ENCODE measurements around the gene CSRNP3. TPM values are rescaled to one million over a fixed set of nuclear protein-coding genes. Genes with fewer than 3 reads are reported as not detected.

The CSRNP3 gene
- total and polyA plus RNA-seq, 12 donors: 1.3 to 20.1 (median 4.9) TPM

- H3K27me3 ChIP-seq: no peaks in the 10 kb centered on the region
- 88 to 100% (median 98%) methylated on average over 2 of the region's 2 CpGs for WGBS, 4 donors
Observed at GRCh38 chr2:165651233-165651632, 181.7 kb downstream of the CSRNP3 start.

DNA sequence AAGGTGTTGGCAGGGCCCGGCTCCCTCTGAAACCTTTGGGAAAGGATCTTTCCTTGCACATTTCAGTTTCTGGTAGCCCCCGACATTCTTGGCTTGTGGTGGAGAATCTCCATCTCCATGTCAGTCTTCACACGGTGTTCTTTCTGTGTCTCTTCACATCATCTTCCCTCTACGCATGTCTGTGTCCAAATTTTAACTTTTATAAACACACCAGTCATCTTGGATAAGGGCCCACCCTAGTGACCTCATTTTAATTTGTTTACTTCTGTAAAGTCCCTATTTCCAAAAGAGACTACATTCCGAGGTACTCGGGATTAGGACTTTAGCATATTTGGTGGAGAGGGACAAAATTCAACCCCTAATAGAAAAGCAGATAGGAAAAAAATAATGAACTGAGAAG is 186.2 kb downstream of the CSRNP3 start:
- 82 to 92% (median 87%) methylated on average over 6 of the region's 6 CpGs for WGBS, 4 donors
- DNase-seq: no peak
- no peak overlapping the region for H3K27ac ChIP-seq

More at GRCh38 chr2:165651233-165651632, 181.7 kb downstream of the CSRNP3 start:
- H3K36me3 ChIP-seq (replicated peaks in 1 of 2): no peaks in the 10 kb centered on the region
- no peak overlapping the region for H3K27ac ChIP-seq
- no peak for DNase-seq
- no peaks in the 10 kb centered on the region for H3K9me3 ChIP-seq (replicated peaks in 1 of 3)
- intact Hi-C loops (cut with DNase I): no loop called here
- no peaks in the 10 kb centered on the region for H3K4me1 ChIP-seq (replicated peaks in 1 of 2)
- no peak overlapping the region for H3K4me3 ChIP-seq
- TF ChIP-seq, protein P1, sequence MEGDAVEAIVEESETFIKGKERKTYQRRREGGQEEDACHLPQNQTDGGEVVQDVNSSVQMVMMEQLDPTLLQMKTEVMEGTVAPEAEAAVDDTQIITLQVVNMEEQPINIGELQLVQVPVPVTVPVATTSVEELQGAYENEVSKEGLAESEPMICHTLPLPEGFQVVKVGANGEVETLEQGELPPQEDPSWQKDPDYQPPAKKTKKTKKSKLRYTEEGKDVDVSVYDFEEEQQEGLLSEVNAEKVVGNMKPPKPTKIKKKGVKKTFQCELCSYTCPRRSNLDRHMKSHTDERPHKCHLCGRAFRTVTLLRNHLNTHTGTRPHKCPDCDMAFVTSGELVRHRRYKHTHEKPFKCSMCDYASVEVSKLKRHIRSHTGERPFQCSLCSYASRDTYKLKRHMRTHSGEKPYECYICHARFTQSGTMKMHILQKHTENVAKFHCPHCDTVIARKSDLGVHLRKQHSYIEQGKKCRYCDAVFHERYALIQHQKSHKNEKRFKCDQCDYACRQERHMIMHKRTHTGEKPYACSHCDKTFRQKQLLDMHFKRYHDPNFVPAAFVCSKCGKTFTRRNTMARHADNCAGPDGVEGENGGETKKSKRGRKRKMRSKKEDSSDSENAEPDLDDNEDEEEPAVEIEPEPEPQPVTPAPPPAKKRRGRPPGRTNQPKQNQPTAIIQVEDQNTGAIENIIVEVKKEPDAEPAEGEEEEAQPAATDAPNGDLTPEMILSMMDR (IDR thresholded peaks at IDR 0.05): no peak
- no peak for TF ChIP-seq POLR2A (IDR thresholded peaks at IDR 0.05)

GRCh38 chr2:165660361-165660760 is 190.9 kb downstream of the CSRNP3 start:
- Histone ChIP-seq H3K27me3 (no peaks in the 10 kb centered on the region), H3K27ac (no peak overlapping the region), H3K9me3 (replicated peaks in 1 of 3) (no peaks in the 10 kb centered on the region), H3K36me3 (replicated peaks in 1 of 2) (no peaks in the 10 kb centered on the region), H3K4me3 (no peak overlapping the region), H3K4me1 (replicated peaks in 1 of 2) (no peaks in the 10 kb centered on the region)
- no peak for DNase-seq
- no peak for TF ChIP-seq POLR2A (IDR thresholded peaks at IDR 0.05)
- TF ChIP-seq, protein P1 (IDR thresholded peaks at IDR 0.05): no peak
- WGBS, 4 donors: 73 to 85% (median 79%) methylated on average over 3 of the region's 3 CpGs
- intact Hi-C loops (cut with DNase I): no loop called here

More for the DNA sequence above, 186.2 kb downstream of the CSRNP3 start:
- no peak overlapping the region for H3K4me3 ChIP-seq
- H3K27me3 ChIP-seq: no peaks in the 10 kb centered on the region
- no peaks in the 10 kb centered on the region for H3K4me1 ChIP-seq (replicated peaks in 1 of 2)
- H3K9me3 ChIP-seq (replicated peaks in 1 of 3): no peaks in the 10 kb centered on the region
- TF ChIP-seq, protein P1 (IDR thresholded peaks at IDR 0.05): no peak
- no peak for TF ChIP-seq POLR2A (IDR thresholded peaks at IDR 0.05)
- no peaks in the 10 kb centered on the region for H3K36me3 ChIP-seq (replicated peaks in 1 of 2)
- intact Hi-C loops (cut with DNase I): no loop called here

DNA sequence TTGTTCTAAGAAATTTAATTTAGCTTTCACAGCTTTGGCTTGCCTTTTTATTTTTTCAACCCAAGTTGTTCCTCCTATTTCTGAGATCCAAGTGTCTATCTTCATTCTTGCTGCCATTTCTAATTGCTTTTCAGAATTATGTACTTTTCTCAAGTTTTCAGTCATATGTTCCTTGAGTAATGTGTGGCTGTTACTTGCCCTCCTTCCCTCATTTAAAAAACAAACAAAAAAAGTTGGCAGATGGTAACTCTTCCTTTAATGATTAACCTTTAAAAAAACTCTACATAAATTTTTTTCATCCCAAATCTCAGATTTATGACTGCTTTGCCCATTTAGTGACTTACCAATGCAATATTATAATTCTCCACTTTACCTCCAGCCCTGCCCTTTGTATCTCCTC is 193.2 kb downstream of the CSRNP3 start:
- no peak for TF ChIP-seq POLR2A (IDR thresholded peaks at IDR 0.05)
- TF ChIP-seq, protein P1 (IDR thresholded peaks at IDR 0.05): no peak
- intact Hi-C loops (cut with DNase I): no loop called here
- Histone ChIP-seq H3K9me3 (replicated peaks in 1 of 3) (no peaks in the 10 kb centered on the region), H3K4me1 (replicated peaks in 1 of 2) (no peaks in the 10 kb centered on the region), H3K27ac (no peak overlapping the region), H3K4me3 (no peak overlapping the region), H3K27me3 (no peaks in the 10 kb centered on the region), H3K36me3 (replicated peaks in 1 of 2) (no peaks in the 10 kb centered on the region)
- no peak for DNase-seq
